ENCODE measurements around the gene GPR137.
A peak's percentile ranks its signal among the peaks of the same experiment; 100 is the strongest.
"Not testable (repeated sequence)": the region's sequence is repeated elsewhere in the genome, so short reads cannot be mapped to it uniquely, and the experiment has no call there.

The GPR137 gene

DNA sequence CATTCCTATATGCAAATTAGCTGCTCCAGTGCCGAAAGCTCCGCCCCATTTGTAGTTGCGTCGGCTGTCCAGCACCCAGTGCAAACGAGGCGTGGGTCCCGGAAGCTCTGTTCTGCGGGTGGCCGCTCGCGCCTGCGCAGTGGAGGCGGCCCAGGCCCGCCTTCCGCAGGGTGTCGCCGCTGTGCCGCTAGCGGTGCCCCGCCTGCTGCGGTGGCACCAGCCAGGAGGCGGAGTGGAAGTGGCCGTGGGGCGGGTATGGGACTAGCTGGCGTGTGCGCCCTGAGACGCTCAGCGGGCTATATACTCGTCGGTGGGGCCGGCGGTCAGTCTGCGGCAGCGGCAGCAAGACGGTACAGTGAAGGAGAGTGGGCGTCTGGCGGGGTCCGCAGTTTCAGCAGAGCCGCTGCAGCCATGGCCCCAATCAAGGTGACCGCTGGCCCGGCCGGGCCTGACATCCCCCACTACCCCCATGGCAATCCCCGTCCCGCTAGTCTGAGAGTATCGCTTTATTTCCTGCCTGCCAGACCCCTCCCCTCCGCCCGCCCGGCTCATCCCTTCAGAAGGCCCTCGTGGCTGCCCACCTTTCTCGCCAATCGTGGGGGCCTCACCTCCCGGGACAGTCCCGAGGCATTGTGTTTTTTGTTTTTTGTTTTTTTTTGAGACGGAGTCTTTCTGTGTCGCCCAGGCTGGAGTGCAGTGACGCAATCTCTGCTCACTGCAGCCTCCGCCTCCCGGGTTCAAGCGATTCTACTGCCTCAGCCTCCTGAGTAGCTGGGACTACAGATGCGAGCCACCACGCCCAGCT, 32.5 kb downstream of the GPR137 start, which contains the start of gene PRDX5:
PRDX5 (plus strand) TSS at position 161 of the 805 bp plus-strand sequence; CDS start at position 256, 95 bp downstream.
- DNase-seq (ENCODE audit: low read depth in 2 of 3, low spot score in 2 of 3) = peak; percentile 79 to 95 (median 89)

DNA sequence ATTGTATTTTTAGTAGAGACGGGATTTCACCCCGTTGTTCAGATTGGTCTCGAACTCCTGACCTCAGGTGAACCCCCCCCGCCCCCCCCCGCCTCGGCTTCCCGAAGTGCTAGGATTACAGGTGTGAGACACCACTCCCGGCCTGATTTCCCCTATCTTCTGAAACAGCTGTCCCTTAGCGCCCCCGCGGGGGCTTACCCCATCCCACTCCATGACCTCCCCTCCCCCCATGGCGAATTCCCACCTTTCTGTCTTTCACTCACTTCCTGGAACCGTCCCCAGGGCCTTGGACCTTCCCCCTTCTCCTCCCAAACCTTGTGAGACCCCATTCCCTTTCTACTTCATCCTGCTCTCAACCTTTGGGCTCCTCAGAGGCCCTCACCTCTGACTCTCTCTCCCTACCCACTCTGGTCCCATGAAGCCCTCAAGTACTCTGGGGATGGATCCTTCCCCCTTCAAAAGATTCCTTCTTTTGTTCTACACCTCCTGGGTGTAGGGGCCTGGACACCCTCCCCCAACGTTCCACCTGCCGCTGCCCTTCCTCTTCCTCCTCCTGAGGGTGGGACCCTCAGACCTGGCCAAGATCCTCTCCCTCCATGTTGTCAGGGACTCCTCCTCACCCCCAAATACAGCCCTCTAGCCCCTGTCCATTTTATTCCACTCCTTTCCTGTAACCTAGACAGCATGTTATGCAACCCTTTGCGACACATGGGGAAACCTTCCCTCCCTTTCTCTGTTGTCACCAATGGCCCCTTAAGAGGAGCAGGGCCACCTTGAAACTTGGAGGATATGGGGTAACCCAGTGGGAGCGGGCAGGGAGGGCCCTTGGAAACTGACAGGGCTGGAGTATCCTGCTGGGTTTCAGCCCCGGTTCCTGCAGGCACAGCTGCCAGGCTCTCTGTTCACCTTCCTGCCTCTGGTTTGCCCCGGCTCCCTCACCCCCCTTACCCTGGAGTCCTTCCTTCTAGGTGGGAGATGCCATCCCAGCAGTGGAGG, 33.4 kb downstream of the GPR137 start:
- DNase-seq (ENCODE audit: low read depth in 2 of 3, low spot score in 2 of 3) = no peak

DNA sequence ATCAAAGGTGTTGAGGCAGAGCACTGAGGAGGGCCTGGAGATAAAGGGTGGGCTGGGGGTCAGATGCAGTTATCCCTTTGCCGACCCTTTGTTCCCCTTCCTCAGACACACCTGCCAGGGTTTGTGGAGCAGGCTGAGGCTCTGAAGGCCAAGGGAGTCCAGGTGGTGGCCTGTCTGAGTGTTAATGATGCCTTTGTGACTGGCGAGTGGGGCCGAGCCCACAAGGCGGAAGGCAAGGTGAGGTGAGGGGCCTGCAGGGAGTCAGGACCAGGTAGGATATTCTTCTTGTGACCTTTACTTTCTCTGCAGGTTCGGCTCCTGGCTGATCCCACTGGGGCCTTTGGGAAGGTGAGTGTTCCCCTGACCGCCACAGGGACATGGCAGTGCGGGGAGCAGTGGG, 34.9 kb downstream of the GPR137 start:
- DNase-seq (ENCODE audit: low read depth in 2 of 3, low spot score in 2 of 3) = no peak

DNA sequence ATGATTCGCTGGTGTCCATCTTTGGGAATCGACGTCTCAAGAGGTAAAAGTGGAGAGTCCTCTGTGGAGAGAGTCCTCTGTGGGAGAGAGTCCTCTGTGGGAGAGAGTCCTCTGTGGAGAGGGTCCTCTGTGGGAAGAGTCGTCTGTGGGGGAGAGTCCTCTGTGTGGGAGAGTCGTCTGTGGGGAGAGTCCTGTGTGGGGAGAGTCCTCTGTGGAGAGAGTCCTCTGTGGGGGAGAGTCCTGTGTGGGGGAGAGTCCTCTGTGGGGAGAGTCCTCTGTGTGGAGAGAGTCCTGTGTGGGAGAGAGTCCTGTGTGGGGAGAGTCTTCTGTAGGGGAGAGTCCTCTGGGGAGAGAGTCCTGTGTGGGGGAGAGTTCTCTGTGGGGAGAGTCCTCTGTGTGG, 35.4 kb downstream of the GPR137 start:
- DNase-seq (ENCODE audit: low read depth in 2 of 3, low spot score in 2 of 3) = no peak

- no peak for DNase-seq (ENCODE audit: low read depth in 2 of 3, low spot score in 2 of 3)
Observed at GRCh38 chr11:64321533-64321932, 35.9 kb downstream of the GPR137 start.

DNA sequence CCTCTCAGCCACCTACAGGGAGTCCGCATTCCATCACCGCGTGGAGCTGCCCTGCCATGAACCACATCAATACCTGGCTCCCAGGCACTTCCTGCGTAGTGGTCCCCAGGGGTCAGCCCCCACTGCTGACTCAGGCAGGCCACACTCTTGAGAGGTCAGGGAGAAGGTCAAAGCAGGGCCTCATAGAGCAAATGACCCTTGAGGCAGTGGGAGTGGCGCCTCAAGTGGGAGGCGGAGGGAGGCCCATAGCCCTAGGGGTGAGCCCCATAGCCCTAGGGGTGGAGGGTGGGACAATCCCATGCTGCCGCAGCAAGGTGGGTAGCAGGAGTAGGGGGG, 37.2 kb downstream of the GPR137 start:
- no peak for DNase-seq (ENCODE audit: low read depth in 2 of 3, low spot score in 2 of 3)

- no peak for DNase-seq (ENCODE audit: low read depth in 2 of 3, low spot score in 2 of 3)
Observed at GRCh38 chr11:64323373-64323772, 37.7 kb downstream of the GPR137 start.

DNA sequence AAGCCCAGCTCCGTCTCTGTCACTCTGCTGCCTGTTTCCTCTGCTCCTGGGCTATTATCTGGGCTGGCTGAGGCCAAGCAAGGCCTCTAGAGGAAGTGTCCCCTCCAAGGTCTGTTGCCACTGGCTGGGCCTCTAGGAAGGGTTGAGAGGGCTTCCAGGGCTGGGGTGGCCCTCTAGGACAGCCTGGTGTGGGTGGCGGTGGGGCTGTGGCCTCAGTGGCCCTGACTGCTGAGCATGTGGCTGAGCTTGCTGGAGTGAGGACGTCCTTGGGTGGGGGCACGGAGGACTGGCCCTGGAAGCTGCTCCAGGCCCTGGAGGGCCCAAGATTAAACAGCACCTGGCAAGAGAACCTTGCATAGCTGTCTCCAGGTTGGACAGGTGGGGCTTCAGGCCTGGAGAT, 38.3 kb downstream of the GPR137 start:
- DNase-seq (ENCODE audit: low read depth in 2 of 3, low spot score in 2 of 3) = not testable (repeated sequence)

- DNase-seq (ENCODE audit: low read depth in 2 of 3, low spot score in 2 of 3) = no peak
Observed at GRCh38 chr11:64324692-64325469, 39.2 kb downstream of the GPR137 start.

DNA sequence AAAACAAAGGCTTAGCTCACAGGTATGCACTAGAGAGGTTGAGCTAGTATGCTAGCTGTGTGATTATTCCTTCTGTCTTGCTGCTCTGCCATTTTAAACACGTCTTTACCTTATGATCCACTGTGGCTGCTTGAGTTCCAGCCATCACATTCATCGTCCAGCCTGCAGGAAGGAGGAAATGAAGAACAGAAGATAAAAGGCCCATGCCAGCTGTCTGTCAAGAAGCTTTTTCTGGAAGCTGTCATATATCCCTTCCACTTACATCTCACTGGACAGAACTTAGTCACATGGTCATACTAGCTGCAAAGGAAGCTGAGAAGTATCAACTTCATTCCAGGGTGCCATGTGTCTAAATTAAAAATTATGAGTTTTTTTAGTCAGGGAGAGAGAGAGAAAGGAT, 41.7 kb downstream of the GPR137 start:
- no peak for DNase-seq (ENCODE audit: low read depth in 2 of 3, low spot score in 2 of 3)

DNA sequence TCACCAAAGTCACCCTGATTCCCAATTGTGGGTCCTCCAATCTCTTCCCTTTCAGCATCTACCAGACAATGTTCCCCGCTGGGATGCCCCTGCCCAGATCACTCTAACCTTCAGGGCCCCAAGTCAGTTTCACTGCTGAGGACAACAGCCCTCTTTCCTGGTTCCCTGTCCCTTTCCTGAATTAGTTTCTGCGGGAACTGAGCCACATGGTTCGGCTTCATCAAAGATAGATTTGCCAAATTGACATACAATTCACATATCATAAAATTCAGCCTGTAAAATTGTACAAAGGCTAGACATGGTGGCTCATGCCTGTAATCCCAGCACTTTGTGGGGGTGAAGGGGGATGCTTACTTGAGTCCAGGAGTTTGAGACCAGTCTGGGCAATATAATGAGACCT, 42.3 kb downstream of the GPR137 start:
- DNase-seq (ENCODE audit: low read depth in 2 of 3, low spot score in 2 of 3) = no peak

GRCh38 chr11:64330888-64331287, 45.2 kb downstream of the GPR137 start:
- DNase-seq (ENCODE audit: low read depth in 2 of 3, low spot score in 2 of 3) = no peak

GRCh38 chr11:64331569-64332371, 46.1 kb downstream of the GPR137 start:
- DNase-seq (ENCODE audit: low read depth in 2 of 3, low spot score in 2 of 3) = peak; percentile 65 to 75 (median 65)

DNA sequence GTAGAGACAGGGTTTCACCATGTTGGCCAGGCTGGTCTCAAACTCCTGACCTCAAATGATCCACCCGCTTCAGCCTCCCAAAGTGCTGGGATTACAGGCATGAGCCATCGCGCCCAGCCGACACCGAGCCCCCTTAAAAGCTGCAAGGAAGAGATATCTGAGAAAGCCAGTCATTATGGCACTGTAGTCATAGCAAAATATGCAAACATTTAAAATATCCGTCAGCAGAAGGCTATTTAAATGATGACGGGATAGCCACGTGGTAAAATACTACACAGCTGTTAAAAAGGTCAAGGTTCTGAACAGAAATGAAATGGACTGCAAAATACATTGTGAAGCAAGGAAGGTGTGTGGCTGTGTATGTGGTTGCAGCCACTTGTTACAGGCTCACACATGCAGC, 47.9 kb downstream of the GPR137 start:
- no peak for DNase-seq (ENCODE audit: low read depth in 2 of 3, low spot score in 2 of 3)

DNA sequence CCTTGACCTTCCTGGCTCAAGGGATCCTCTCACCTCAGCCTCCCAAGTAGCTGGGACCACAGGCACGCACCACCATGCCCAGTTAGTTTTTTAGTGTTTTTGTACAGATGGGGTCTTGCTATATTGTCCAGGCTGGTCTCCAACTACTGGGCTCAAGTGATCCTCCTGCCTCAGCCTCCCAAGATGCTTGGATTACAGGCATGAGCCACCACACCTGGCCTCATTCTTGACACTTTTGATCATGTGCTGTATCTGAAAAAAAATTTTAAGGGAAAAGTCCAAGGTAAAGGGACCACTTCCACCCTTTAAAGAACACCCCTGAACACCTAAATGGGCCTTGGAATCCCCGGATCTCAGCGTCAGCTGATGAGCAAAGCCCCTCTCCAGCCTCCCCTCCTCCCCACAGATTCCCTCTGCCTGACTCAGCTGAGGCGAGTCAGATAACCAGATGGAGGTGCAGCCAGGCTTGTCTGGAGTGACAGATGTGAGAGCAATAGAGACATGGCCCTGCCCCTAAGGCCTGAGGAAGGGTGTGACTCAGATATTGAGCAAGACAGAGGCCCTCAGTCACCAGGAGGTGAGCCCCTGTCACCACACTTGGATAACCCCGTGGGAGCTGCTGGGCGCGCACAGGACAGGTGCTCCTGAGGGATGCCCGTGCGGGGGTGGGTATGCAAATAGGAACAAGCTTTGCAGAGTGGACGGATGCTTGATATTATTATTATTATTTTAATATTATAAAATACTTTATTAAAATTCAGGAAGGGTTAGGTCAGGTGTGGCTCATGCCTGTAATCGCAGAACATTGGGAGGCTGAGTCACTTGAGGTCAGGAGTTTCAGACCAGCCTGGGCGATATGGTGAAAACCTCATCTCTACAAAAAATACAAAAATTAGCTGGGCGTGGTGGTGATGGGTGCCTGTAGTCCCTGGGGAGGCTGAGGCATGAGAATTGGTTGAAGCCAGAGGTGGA, 49.4 kb downstream of the GPR137 start:
- peak in 1 of 3 experiments; percentile 42 for DNase-seq (ENCODE audit: low read depth in 2 of 3, low spot score in 2 of 3)

DNA sequence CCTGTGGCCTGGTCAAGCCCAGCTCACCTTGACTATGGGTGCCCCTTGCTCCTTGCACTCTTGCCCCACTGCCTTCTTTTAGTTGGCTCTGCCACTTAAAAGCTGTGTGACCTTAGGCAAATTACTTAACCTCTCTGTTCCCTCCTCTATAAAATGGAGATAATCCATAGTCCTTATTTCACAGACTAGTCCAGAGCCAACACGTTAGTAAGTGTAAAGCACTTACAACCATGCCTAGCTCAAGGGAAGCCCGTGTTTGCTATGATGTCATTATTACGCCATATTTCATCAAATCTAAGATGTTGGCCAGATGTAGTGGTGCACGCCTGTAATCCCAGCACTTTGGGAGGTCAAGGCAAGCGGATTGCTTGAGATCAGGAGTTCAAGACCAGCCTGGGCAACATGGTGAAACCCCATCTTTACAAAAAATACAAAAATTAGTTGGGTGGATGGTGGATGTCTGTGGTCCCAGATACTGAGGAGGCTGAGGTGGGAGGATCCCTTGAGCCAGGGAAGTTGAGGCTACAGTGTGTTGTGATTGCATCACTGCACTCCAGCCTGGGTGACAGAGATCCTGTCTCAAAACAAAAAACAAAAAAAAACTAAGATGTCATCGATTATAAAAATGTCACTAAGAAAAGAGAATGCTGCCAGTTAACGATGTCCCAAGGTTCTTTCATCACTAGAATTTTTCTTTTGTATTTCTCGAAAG, 52.0 kb downstream of the GPR137 start:
- DNase-seq (ENCODE audit: low read depth in 2 of 3, low spot score in 2 of 3) = no peak

DNA sequence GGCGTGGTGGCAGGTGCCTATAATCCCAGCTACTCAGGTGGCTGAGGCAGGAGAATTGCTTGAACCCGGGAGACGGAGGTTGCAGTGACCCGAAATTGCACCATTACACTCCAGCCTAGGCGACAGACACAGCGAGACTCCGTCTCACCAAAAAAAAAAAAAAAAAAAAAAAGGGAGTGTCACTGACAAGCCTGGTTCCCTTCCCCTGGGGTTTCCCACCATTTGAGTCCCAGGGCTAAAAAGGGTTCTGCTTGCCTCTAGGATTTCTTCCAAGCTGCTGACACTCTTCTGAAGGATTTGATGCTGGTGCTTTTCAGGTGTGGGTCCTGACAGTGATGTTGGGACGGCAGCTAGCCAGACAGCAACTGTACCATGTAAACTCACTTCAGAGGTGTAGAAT, 53.1 kb downstream of the GPR137 start:
- DNase-seq (ENCODE audit: low read depth in 2 of 3, low spot score in 2 of 3) = no peak

Measured in activated CD8-positive, alpha-beta memory T cell treated with anti-CD3 and anti-CD28 coated beads for 48 hours (primary cell).